SK-N-SH (cell line): ENCODE measurements around the gene KRT80.

Source experiments
- ELF1 ChIP-seq: IDR thresholded peaks from 2 replicates; pipeline ENCODE4 v1.4.0; 2012
- EZH2phosphoT487 ChIP-seq: fragments of 200-600 bp; sonication (generic); IDR thresholded peaks from 2 replicates; pipeline ENCODE4 v1.6.1; 2017; ENCODE audit warnings: low read depth, mixed run types, mild to moderate bottlenecking, antibody characterized with exemption, moderate library complexity, borderline replicate concordance
- GABPA ChIP-seq: IDR thresholded peaks from 2 replicates; pipeline ENCODE4 v1.4.0; 2012; ENCODE audit warnings: low read depth, mild to moderate bottlenecking
- JUND ChIP-seq: IDR thresholded peaks from 2 replicates; pipeline ENCODE4 v1.4.0; 2012
- MXI1 ChIP-seq: IDR thresholded peaks from 2 replicates; pipeline ENCODE4 v1.6.1; 2012; ENCODE audit warnings: mild to moderate bottlenecking, low read depth, low read length, improper control_type of control experiment
- TF ChIP-seq, protein P1 (sequence below): fragments of 200-600 bp; sonication (generic); IDR thresholded peaks from 2 replicates; pipeline ENCODE4 v1.6.1; 2017; ENCODE audit warnings: antibody characterized with exemption, mild to moderate bottlenecking, moderate library complexity
- TF ChIP-seq, protein P2 (sequence below): IDR thresholded peaks from 2 replicates; pipeline ENCODE4 v1.4.0; 2012; ENCODE audit warnings: low read depth

DNA sequence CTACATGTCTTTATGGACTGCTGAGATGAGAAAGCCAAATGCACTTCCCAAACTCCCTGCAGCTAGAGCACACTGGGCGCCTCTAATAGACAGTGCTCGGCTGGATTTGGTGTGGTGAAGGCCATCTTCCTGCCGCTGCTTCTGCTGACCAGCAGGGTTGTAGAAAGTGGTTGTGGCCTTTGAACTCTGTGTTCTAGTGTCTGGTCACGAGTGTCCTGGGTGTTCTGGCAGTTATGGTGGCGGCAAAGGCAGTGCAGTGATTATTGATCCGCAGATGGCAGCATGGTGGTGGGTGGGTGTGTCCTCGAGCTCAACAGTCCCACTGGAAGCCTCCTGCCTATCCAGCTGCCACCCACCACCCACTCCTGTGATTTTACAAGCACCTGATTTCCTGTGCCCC, 68.9 kb downstream of the KRT80 start:
- TF ChIP-seq, protein P1, sequence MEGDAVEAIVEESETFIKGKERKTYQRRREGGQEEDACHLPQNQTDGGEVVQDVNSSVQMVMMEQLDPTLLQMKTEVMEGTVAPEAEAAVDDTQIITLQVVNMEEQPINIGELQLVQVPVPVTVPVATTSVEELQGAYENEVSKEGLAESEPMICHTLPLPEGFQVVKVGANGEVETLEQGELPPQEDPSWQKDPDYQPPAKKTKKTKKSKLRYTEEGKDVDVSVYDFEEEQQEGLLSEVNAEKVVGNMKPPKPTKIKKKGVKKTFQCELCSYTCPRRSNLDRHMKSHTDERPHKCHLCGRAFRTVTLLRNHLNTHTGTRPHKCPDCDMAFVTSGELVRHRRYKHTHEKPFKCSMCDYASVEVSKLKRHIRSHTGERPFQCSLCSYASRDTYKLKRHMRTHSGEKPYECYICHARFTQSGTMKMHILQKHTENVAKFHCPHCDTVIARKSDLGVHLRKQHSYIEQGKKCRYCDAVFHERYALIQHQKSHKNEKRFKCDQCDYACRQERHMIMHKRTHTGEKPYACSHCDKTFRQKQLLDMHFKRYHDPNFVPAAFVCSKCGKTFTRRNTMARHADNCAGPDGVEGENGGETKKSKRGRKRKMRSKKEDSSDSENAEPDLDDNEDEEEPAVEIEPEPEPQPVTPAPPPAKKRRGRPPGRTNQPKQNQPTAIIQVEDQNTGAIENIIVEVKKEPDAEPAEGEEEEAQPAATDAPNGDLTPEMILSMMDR = no peak
- no peak for TF ChIP-seq GABPA
- no peak for TF ChIP-seq MXI1
- no peak for TF ChIP-seq JUND
- TF ChIP-seq, protein P2, sequence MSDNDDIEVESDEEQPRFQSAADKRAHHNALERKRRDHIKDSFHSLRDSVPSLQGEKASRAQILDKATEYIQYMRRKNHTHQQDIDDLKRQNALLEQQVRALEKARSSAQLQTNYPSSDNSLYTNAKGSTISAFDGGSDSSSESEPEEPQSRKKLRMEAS = no peak
- no peak for TF ChIP-seq EZH2phosphoT487
- no peak for TF ChIP-seq ELF1
